HG03521 (cell line): ENCODE measurements around the gene SPAG4.
A peak's percentile ranks its signal among the peaks of the same experiment; 100 is the strongest.

Experiments used
- ATAC-seq: cut with Tn5 transposase; IDR thresholded peaks from one replicate; pipeline ENCODE4 v1.9.1; 2021; ENCODE audit warnings: mild to moderate bottlenecking, moderate library complexity; ENCODE audit not compliant: unreplicated experiment

SPAG4 gene, protein sequence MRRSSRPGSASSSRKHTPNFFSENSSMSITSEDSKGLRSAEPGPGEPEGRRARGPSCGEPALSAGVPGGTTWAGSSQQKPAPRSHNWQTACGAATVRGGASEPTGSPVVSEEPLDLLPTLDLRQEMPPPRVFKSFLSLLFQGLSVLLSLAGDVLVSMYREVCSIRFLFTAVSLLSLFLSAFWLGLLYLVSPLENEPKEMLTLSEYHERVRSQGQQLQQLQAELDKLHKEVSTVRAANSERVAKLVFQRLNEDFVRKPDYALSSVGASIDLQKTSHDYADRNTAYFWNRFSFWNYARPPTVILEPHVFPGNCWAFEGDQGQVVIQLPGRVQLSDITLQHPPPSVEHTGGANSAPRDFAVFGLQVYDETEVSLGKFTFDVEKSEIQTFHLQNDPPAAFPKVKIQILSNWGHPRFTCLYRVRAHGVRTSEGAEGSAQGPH

DNA sequence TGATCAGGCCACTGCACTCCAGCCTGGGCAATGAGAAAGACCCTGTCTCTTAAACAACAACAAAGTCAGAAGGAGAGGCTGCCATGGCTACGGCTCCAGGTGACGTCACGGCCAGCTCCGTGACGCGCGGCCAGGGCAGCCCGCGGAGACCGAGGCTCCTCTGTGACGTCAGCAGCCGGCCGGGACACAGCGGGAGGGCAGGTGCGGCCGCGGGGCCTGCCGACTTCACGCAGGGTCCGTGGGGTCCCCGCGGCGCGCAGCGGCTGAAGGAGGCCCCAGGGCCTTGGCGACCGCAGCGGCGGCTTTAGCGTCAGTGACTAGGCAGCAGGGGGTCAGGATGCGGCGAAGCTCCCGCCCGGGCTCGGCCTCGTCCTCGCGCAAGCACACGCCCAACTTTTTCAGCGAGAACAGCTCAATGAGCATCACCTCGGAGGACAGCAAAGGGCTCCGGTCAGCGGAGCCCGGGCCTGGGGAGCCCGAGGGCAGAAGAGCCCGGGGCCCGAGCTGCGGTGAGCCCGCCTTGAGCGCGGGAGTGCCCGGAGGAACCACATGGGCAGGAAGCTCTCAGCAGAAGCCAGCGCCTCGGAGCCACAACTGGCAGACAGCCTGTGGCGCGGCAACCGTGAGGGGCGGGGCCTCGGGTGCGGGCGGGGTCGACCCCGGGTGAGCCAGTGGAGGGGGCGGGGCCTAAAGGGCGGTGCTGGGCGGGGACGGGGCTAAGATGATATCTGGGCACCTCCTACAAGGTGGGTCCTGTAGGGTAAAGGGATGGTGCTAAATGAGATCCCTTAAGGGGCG is at the start of gene SPAG4:
SPAG4 (plus strand) TSS at position 163 of the 798 bp plus-strand sequence; CDS start at position 338, 175 bp downstream.
- peak; percentile 80 for ATAC-seq

DNA sequence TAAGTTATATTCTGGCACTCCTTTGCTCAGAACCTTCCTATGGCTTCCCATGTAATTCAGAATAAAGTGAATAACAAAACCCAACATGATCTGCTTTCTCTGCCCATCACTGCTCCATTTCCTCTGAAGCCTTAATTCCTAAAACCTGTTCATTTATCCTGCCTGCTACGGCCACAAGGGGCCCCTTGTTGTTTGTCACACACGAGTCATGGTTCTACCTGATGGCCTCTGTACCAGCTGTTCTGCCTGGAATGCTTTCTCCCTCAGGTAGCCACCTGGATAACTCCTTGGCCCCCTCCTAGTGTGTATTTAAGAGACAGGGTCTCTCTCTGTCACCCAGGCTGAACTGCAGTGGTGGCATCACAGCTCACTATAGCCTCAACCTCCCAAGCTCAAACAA is 47.0 kb upstream of the SPAG4 start:
- ATAC-seq: no peak

DNA sequence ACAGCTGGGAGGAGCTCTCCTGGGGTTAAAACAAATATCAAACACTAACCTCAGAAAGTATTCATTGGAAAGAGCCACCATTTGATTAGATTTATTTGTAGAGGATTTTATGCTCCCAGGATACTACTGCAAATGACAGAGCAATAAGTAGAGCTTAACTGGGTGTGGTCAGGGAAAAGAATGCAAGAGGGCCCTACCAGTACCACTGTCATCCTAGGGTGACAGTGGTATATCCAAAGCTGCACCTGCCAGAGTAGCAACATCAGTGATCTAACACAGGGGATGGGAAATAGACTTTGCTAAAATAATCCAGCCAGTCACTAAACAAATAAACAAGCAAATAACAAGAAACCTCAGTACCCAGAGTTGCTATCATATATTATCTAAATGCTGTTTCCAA is 44.1 kb upstream of the SPAG4 start:
- no peak for ATAC-seq

DNA sequence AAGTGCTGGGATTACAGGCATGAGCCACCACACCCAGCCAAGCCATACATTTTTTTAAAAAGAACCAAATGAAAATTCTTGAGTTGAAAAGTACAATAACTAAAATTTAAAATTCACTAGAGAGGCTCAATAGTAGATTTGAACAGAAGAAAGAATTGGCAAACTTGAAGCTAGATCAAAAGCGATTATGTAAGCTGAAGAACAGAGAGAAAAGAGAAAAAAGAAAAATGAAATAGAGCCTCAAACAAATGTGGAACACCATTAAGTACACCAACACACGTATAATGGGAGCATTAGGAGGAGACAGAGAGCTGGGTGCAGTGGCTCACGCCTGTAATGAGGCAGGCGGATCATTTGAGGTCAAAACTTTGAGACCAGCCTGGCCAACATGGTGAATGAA is 42.8 kb upstream of the SPAG4 start:
- ATAC-seq: no peak

DNA sequence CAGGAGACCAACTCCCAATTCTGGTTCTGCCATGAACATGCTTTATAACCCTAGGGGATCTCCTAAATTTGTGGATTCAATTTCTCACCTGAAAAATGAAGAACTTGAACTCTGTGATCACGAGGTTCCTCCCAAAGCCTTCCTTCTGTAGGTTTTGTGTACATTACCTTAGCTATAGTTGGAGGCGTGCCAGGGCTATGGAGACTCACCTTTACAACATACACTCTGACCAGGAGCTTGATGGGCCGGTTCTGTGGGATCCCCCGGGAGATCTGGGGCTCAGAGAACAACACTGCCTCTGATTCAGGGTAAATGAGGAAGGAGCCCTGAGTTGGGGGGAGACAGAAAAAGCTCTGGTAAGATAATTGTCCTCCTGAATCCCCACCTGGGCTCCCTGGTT is 39.7 kb upstream of the SPAG4 start:
- ATAC-seq: no peak

DNA sequence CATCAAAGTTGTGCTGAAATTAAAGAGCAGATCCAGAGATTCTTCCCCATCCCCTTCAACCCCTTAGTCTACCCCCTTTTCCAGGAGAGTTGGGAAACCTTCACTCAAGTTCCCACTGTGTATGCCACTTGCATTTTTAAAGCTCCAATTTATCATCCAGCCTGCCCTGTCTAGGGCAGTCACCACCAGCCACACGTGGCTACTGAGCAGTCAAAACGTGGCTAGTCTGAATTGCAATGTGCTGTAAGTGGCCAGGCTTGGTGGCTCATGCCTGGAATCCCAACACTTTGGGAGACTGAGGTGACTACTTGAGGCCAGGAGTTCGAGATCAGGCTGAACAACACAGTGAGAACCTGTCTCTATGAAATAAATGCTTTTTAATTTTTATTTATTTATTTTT is 38.8 kb upstream of the SPAG4 start:
- no peak for ATAC-seq

DNA sequence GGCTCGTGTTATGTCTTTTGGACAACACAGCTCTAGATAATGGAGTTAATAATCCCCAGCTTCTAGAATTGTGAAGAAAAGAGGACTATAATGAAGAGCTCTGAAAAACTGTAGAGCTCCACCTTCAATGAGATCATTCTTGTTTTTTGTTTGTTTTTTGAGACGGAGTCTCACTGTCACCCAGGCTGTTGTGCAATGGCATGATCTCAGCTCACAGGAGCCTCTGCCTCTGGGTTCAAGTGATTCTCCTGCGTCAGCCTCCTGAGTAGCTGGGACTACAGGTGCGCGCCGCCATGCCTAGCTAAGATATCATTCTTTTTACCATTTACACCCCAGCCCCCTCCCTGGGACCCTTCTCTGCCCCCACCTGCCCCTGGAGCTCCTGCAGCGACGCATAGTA is 37.2 kb upstream of the SPAG4 start:
- no peak for ATAC-seq

DNA sequence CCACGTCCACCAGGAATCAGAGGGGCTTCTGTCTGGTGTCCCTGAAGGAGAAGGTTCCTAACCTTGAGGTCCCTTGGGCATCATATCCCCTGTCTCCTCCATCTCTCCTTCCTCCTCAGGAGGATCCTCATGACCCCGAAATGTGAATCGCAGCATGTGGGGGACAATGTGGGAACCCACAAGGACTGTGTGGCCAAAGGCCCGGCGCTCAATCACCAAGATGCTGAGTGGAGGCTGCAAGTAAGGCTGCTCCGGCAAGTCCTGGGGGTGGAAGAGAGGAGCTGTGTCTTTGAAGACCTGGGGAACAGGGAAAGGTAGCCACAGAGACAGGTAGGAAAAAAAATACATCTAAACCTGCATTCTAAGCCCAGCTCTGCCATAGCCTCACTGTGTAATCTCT is 36.4 kb upstream of the SPAG4 start:
- ATAC-seq: no peak

DNA sequence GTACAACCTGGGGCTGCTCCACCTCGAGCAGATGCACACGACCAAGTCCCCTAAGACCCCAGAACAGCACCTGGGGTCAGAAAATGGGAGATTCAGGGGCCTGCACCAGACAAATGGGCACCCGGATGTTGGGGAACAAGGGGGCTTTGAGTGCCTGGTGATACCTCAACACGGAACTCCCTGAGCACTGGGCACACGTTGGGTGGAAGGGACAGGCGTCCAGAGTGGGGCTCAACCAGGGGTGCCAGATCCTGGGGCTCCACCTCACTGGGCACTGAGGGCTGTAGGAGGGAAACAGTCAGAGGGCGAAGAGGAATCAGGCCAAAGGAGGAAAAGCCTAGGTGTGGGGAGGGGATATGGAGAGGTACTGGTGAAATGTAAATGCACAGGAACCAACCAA is 33.5 kb upstream of the SPAG4 start:
- no peak for ATAC-seq

DNA sequence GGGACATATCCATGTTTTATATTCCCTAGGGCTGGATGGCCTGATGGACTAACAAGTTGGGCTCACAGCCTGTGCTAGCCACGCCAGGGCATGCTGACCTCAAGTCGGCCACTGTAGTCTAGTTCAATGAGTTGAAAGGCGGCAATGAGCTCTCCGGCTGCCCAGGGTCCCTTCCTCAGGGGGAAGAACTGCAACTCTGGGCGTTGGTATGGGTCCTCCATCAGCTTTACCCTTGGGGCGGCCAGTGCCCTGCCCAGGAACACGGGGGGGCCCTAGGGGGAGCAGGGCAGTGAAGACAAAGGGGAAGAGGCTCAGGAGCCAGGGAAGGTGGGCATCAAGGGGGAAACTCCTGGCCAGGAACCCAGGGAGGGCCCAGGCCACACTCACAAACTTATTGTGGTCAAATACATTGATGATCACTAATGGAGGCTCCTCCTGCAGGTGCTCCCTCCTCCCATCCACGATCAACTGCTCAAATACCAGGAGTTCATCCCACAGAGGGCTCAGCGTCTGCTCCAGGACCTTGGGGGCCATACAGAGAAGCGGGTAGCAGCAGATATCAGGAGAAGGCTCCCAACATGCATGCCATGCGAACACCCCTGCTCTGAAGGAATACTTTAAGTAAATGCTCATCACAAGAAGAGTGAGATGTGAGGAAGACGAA is 32.8 kb upstream of the SPAG4 start:
- ATAC-seq: no peak

DNA sequence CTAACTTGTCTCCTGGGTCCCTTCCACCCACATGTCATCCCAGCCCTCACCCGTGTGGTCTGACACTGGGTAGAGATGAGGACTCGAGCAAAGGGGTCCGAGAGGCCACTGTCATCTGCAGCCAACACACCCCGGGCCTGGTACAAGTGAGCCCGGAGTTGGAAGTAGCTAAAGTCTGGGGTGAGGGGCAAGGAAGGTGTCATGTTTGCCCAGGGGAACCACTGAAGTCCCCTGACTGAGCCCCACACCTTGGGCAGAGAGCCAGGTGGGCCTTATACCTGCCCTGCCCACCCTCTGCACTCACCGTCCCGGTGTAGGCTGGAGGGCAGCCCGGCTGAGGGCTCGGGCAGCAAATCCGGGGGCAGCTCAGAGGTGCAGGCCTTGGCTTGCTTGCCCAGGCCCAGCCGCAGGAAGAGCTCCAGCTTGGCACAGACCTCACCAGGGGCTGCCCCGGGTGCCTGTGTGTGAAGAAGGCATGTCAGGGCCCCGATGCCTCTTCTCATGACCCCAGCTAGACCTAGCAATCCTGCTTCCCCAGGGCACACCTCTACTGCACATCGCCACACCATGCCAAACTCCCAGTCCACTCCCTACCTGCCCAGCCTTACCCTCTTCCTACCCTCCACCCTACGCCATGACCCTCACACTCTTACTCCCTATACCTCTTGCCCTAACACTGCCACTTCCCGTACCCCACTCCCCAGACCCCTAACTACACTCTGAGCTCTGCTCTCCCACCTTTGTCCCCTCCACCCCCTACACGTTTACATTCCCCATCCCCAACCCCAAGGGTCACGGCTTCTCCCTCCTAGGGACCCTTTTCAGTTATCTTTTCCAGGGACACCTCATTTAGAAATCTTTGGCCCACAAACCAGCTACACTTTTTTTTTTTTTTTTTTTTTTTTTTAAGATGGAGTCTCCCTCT is 31.7 kb upstream of the SPAG4 start:
- ATAC-seq: no peak

DNA sequence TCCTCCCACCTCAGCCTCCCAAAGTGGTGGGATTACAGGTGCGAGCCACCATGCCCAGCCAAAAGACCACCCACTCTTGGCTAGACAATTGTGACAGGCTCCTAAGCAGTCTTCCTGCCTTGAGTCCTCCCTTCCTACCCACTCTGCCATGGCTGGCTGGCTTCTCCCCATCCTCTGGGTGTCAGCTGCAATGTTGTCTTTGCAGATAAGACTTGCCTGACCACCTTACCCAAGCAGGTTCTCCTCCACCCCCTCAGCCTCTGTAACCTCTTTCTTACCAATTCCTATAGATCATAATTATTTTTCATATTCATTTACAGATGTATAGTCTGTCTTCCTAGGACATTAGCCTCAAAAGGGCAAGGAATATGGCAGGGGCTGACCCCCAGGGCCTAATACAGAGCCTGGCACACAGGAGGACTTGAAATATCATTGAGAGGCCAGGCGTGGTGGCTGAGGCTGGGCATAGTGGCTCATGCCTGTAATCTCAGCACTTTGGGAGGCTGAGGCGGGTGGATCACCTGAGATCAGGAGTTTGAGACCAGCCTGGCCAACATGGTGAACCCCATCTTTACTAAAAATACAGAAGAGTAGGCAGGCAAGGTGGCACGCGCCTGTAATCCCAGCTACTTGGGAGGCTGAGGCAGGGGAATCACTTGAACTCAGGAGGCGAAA is 28.7 kb upstream of the SPAG4 start:
- no peak for ATAC-seq

DNA sequence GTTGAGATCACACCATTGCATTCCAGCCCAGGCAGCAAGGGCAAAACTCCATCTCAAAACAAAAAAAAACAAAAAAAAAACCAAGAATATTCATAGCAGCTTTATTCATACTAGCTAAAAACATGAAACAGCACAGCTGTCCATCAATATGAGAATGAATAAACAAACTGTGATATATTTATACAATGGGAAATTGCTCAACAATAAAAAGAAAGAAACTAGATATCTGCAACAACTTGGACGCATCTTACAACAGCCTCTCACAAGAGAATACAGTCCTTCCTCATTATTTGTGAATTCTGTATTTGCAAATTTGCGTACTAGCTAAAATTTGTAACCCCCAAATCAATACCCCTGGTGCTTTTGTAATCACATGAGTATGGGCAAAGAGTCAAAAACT is 28.2 kb upstream of the SPAG4 start:
- no peak for ATAC-seq

DNA sequence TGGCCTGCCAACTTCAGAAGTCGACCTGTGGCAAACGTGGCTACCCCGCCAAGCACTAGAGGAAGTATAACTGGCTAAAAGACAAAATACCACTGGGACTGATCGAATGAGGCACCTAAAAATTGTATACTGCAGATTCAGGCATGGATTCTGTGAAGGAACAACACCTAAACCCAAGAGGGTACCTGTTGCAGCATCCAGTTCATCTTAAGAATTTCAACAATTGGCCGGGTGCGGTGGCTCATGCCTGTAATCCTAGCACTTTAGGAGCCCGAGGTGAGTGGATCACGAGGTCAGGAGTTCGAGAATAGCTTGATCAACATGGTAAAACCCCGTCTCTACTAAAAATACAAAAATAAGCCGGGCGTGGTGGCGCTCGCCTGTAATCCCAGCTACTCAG is 27.2 kb upstream of the SPAG4 start:
- no peak for ATAC-seq

DNA sequence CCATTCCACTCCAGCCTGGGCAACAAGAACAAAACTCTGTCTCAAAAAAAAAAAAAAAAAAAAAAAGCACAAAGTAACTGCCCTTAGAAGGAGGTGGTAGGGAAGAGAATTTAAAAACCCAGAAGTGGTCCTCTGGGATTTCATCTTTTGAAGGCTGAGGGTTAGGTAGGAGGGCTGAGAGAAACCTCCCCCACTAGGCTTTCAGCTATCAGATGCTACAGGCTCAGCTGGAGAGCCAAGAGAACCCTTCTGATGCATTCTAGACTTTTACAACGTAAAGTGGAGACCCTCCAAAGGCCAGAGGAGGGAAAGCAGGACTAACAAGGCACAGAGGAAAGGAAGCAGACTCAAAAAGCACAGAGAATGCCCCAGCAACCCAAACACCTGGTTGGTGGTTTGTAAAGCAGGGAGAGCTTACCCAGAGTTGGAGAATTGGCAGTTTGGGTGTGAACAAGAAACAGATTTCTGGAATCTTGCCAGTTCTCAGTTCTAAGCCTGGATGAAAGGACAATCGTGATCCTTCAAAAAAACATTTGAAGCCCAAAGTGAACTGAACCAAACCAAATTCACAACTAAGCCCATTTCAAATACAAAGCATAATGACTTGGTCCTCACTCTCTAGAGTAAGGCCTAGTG is 23.2 kb upstream of the SPAG4 start:
- no peak for ATAC-seq

DNA sequence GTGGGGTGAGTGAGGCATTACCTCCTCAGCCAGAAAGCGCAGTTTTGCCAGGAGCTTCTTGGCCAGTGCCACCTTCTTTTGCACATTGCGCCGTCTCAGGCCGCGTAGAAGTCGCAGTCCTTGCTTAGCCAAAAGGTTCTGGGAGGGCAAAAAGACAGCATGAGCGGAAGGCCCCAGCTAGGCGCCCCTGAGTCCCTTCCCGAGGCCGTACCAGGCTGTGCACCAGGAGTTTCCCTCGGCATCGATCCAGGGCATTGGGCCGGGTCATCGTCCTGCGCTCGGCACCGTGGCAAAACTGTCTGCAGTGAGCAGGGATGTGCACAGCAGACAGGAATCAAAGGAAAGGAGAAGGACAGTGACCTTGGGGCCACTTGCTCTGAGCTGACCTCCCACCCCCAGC is 20.2 kb upstream of the SPAG4 start:
- ATAC-seq: no peak

DNA sequence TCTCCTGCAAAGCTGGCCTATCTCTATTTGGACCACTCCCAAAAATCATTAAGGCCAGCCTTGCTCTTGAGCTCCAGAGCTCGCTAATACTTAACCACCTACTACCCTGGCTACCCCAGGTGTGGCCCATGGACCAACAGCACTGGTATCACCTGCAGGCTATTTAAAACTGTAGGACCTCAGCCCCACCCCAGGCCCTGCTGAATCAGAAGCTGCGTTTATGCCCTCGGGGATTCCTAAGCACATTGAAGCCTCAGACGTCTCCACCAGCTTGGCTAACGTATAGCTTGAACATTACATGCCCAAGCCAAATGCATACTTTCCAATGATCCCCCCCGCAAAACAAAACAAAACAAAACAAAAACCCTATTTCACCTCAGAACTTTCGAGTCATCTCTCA is 19.7 kb upstream of the SPAG4 start:
- no peak for ATAC-seq

DNA sequence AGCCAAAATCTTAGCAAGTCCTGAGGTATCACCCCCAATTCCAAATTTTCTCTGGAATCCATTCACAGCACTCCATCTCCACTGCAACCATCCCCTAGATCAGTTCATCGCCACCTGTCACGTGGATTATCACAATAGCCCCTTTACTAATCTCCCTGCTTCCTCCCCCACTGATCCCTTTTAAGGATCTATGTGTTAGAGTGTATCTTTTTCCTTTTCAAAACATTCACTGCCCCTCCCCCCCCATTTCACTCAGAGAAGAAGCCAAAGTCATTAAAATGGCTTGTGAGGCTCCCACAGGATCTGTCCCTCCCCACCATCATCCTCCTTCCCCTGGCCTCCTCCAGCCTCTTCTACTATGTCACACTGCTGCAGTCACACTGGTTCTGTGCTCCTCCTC is 18.4 kb upstream of the SPAG4 start:
- no peak for ATAC-seq

DNA sequence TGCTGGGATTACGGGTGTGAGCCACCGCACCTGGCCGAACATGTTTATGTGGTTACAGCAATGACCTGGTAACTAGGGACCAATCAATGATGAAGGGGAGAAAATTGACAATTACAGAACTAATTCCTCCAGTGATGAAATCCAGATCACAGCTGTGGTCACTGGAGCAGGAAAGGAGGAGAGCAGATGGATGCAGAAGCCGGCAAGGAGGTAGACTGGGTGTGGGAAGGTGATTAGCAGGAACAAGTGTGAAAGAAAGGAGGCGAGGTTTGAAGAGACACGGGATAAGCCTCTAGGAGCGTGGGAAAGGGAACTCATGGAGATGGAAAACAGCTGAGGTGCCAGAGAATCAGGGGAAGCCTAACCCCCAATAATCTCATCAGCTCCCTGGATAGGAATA is 17.2 kb upstream of the SPAG4 start:
- no peak for ATAC-seq
